DND-41 (cell line): ENCODE data around the gene ZDHHC14.

Experiments
- CTCF ChIP-seq: IDR thresholded peaks from 2 replicates; pipeline ENCODE4 v1.5.1; 2012; ENCODE audit warnings: borderline replicate concordance, low read length, moderate library complexity, mild to moderate bottlenecking; ENCODE audit not compliant: poor library complexity, severe bottlenecking; ENCODE audit errors: extremely low read depth
- EZH2 ChIP-seq: IDR thresholded peaks from 3 replicates; pipeline ENCODE4 v1.6.1; 2012; ENCODE audit warnings: borderline replicate concordance, low read depth, mild to moderate bottlenecking, moderate library complexity, low read length, inconsistent platforms; ENCODE audit not compliant: severe bottlenecking

DNA sequence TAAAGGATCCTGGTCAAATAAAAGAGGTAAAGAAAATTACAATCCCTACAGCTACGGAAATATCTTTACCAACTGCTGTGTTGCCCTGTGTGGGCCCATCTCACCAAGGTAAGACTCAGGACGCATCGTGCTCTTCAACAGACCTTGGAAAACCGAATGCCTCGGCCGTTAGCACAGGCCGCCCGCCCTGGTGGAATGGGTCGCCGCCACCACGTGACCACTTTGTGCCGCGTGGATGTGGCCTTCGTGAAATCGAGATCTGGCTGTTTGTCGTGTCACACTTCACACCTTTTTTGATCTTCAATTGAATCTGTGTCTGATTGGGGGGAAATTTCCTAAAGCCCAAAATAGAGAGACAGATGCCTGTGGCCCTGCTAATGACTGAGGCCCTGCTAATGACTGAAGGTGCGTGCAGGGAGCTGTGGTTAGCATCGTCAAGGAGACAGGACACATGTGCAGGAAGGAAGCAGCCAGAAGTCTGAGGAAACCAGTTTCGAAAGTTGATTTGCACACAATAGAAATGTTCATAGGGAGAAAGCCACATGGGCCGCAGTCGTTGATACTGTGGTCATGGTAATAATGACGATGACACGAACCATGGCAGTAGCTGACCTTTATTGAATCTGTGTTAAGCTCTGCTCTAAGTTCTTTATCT is 266.4 kb downstream of the ZDHHC14 start:
- TF ChIP-seq CTCF (no peak), EZH2 (no peak)
